ENCODE measurements around the gene SPEF1.

- TF ChIP-seq EZH2 (IDR thresholded peaks at IDR 0.05; ENCODE audit: borderline replicate concordance, low read length) (no peak), CTCF (conservative IDR thresholded peaks at IDR 0.05 in 1 of 2, IDR thresholded peaks at IDR 0.05 in 1 of 2; ENCODE audit: extremely low read depth in 1 of 2, insufficient read depth in 1 of 2, low read depth in 1 of 2, low read length in 2 of 2) (no peak)
Measured at GRCh38 chr20:3788685-3789155, 7.5 kb upstream of the SPEF1 start.
